D721Med (cell line): ENCODE results near the gene PSKH1.
"Not testable (repeated sequence)": the region's sequence is repeated elsewhere in the genome, so short reads cannot be mapped to it uniquely, and the experiment has no call there.

Experiments
- DNase-seq: peaks from one replicate; pipeline ENCODE4 v3.0.0; 2011; ENCODE audit warnings: low spot score; ENCODE audit not compliant: insufficient read length
- FAIRE-seq: peaks from 2 replicates; lab custom pipeline; 2011; peaks lifted over from hg19 to GRCh38; lab: Jason Lieb, UNC
- TF ChIP-seq, protein P1 (sequence below): IDR thresholded peaks from 2 replicates; pipeline ENCODE4 v1.5.1; 2012; ENCODE audit warnings: mild to moderate bottlenecking, control low read depth; ENCODE audit not compliant: insufficient read depth; ENCODE audit errors: missing control alignments

PSKH1 gene

DNA sequence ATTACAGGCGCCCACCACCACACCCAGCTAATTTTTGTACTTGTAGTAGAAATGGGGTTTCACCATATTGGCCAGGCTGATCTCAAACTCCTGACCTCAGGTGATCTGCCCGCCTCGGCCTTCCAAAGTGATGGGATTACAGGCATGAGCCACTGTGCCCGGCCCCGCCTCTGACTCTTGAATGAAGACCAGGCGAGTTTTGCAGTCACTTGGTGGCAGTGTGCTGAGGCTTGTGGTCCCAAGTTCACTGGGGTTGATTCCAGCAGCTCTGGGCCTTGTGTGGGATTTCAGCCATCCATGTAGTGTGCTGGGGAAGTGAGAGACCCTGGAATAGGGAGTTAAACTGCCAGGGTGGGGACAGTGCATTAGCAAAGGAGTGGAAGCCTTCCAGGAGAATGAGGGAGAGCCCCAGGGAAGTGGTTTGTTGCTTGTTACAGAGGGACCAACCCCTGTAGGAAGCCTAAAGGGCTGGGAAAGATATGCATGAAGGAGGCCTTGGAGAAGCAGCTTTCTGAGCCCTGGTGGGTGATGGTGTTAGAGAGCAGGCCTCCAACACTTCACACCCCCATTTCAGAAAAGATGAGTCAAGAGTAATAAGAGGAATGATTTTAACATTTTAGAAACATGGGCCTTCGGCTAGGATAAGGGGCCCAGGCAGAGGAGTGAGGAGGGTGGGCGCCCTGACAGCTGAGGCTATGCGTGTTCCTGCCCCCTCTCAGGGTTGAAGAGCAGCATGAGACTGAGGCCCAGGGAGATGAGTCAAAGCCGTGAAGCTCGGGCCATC lies 14.5 kb downstream of the PSKH1 start:
- no peak for DNase-seq
- FAIRE-seq, result no peak
- TF ChIP-seq, protein P1, sequence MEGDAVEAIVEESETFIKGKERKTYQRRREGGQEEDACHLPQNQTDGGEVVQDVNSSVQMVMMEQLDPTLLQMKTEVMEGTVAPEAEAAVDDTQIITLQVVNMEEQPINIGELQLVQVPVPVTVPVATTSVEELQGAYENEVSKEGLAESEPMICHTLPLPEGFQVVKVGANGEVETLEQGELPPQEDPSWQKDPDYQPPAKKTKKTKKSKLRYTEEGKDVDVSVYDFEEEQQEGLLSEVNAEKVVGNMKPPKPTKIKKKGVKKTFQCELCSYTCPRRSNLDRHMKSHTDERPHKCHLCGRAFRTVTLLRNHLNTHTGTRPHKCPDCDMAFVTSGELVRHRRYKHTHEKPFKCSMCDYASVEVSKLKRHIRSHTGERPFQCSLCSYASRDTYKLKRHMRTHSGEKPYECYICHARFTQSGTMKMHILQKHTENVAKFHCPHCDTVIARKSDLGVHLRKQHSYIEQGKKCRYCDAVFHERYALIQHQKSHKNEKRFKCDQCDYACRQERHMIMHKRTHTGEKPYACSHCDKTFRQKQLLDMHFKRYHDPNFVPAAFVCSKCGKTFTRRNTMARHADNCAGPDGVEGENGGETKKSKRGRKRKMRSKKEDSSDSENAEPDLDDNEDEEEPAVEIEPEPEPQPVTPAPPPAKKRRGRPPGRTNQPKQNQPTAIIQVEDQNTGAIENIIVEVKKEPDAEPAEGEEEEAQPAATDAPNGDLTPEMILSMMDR, result no peak

GRCh38 chr16:67909056-67909742 lies 16.1 kb downstream of the PSKH1 start:
- DNase-seq, result no peak
- TF ChIP-seq, protein P1, result no peak
- FAIRE-seq, result no peak

DNA sequence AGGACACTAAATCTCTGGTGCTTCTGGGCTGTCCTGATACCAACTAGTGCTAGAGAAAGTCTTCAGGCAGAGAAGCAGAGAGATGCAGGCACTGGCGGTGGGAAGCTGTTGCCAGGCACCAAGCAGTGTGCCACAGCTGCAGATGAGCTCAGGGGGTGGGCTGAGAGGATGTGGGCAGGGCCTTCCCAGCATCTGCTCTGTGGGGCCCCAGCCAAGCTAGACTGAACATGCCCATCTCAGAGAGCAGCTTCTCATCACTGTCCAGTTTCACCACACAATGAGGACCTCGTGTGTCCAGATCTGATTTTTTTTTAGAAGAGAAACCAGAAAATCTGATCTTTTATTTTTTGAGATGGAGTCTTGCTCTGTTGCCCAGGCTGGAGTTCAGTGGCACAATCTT lies 17.1 kb downstream of the PSKH1 start:
- TF ChIP-seq, protein P1, result no peak
- DNase-seq, result no peak
- FAIRE-seq, result no peak

GRCh38 chr16:67914758-67915495 lies 21.9 kb downstream of the PSKH1 start:
- FAIRE-seq (no peak), DNase-seq (no peak)
- TF ChIP-seq, protein P1, result no peak

- not testable (repeated sequence) for DNase-seq, FAIRE-seq
Observed at GRCh38 chr16:67915496-67915769, 22.4 kb downstream of the PSKH1 start.

- no peak for FAIRE-seq
- no peak for DNase-seq
- TF ChIP-seq, protein P1, result no peak
Observed at GRCh38 chr16:67915831-67916723, 23.0 kb downstream of the PSKH1 start.
